Mesothelial cell of epicardium (in vitro differentiated cells): ENCODE measurements around the gene NRL. TPM values are rescaled to one million over a fixed set of nuclear protein-coding genes. Genes with fewer than 3 reads are reported as not detected.

Source experiments
- DNase-seq, 2 experiments: peaks; one replicate each; pipeline ENCODE4 v3.0.0; 2021; ENCODE audit warnings: low spot score in 2 of 2; ENCODE audit not compliant: unreplicated experiment in 2 of 2
- H3K27ac Mint-ChIP-seq: 2 replicates; pipeline ENCODE4 v1.8.0; 2021; ENCODE audit warnings: mixed read lengths
- H3K27me3 Mint-ChIP-seq: 2 replicates; pipeline ENCODE4 v1.8.0; 2021; ENCODE audit warnings: low read depth, mixed read lengths
- H3K36me3 Mint-ChIP-seq: 2 replicates; pipeline ENCODE4 v1.8.0; 2021; ENCODE audit warnings: mixed read lengths
- H3K4me1 Mint-ChIP-seq: 2 replicates; pipeline ENCODE4 v1.8.0; 2021; ENCODE audit warnings: mixed read lengths
- H3K4me3 Mint-ChIP-seq: 2 replicates; pipeline ENCODE4 v1.8.0; 2021; ENCODE audit warnings: mild to moderate bottlenecking, moderate library complexity, mixed read lengths
- H3K9me3 Mint-ChIP-seq: 2 replicates; pipeline ENCODE4 v1.8.0; 2021; ENCODE audit warnings: mixed read lengths
- total RNA-seq: library from RNA; stranded (reverse); gene quantifications from 3 replicates; pipeline ENCODE4 v1.2.1, GENCODE V29; 2021
- TF ChIP-seq, protein P1 (sequence below): fragments of 200-600 bp; sonication (generic); IDR thresholded peaks from one replicate; pipeline ENCODE4 v1.5.0; 2021; ENCODE audit warnings: antibody characterized with exemption; ENCODE audit not compliant: unreplicated experiment

Gene NRL
- total RNA-seq, 1 donor from 2014 or later: 2.0 TPM

GRCh38 chr14:24113801-24114531 is 783 bp downstream of the NRL start:
- H3K27ac Mint-ChIP-seq: peak overlapping the region; percentile 99
- peak; percentile 44 to 66 for DNase-seq
- H3K9me3 Mint-ChIP-seq: no peaks in the 10 kb centered on the region
- H3K4me3 Mint-ChIP-seq: peak overlapping the region; percentile 90
- H3K27me3 Mint-ChIP-seq: peaks cover 2% of the 10 kb centered on the region
- TF ChIP-seq, protein P1, sequence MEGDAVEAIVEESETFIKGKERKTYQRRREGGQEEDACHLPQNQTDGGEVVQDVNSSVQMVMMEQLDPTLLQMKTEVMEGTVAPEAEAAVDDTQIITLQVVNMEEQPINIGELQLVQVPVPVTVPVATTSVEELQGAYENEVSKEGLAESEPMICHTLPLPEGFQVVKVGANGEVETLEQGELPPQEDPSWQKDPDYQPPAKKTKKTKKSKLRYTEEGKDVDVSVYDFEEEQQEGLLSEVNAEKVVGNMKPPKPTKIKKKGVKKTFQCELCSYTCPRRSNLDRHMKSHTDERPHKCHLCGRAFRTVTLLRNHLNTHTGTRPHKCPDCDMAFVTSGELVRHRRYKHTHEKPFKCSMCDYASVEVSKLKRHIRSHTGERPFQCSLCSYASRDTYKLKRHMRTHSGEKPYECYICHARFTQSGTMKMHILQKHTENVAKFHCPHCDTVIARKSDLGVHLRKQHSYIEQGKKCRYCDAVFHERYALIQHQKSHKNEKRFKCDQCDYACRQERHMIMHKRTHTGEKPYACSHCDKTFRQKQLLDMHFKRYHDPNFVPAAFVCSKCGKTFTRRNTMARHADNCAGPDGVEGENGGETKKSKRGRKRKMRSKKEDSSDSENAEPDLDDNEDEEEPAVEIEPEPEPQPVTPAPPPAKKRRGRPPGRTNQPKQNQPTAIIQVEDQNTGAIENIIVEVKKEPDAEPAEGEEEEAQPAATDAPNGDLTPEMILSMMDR: no peak
- H3K36me3 Mint-ChIP-seq: peaks cover 6% of the 10 kb centered on the region
- H3K4me1 Mint-ChIP-seq: peaks cover 21% of the 10 kb centered on the region

DNA sequence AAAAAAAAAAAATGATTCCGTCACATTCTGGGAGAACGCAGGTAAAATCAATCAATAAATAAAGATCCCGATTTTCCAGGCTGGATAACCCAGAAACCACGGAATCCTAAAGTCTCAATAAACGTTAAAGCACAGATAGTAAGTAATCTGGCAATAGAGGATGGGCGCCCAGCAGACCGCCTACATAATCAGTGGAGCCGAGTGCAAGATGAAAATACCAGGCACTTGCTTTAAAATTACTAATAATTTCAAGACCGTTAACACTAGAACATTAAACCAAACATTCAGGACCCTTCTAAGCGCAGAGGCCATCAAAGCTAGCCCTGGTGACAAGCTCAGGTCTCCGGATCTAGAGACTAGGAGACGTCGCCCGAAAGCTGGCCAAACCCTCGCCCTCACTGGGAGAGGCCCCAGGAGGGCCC is 1.4 kb downstream of the NRL start:
- DNase-seq: no peak
- Mint-ChIP-seq H3K27ac (peak overlapping the region; percentile 99), H3K4me3 (peak overlapping the region; percentile 90), H3K9me3 (no peaks in the 10 kb centered on the region), H3K36me3 (no peaks in the 10 kb centered on the region), H3K27me3 (peaks cover 2% of the 10 kb centered on the region), H3K4me1 (peaks cover 22% of the 10 kb centered on the region)
- TF ChIP-seq, protein P1: no peak

GRCh38 chr14:24110523-24110922 is 4.2 kb downstream of the NRL start:
- Mint-ChIP-seq H3K9me3 (no peaks in the 10 kb centered on the region), H3K4me3 (no peak overlapping the region), H3K36me3 (no peaks in the 10 kb centered on the region), H3K27ac (no peak overlapping the region), H3K4me1 (peaks cover 8% of the 10 kb centered on the region), H3K27me3 (peaks cover 2% of the 10 kb centered on the region)
- no peak for DNase-seq
- TF ChIP-seq, protein P1: no peak

GRCh38 chr14:24110060-24110459 is 4.7 kb downstream of the NRL start:
- no peak for DNase-seq
- H3K27ac Mint-ChIP-seq: no peak overlapping the region
- peaks cover 2% of the 10 kb centered on the region for H3K27me3 Mint-ChIP-seq
- no peak overlapping the region for H3K4me3 Mint-ChIP-seq
- H3K36me3 Mint-ChIP-seq: no peaks in the 10 kb centered on the region
- peaks cover 5% of the 10 kb centered on the region for H3K4me1 Mint-ChIP-seq
- peaks cover 2% of the 10 kb centered on the region for H3K9me3 Mint-ChIP-seq
- TF ChIP-seq, protein P1: no peak

DNA sequence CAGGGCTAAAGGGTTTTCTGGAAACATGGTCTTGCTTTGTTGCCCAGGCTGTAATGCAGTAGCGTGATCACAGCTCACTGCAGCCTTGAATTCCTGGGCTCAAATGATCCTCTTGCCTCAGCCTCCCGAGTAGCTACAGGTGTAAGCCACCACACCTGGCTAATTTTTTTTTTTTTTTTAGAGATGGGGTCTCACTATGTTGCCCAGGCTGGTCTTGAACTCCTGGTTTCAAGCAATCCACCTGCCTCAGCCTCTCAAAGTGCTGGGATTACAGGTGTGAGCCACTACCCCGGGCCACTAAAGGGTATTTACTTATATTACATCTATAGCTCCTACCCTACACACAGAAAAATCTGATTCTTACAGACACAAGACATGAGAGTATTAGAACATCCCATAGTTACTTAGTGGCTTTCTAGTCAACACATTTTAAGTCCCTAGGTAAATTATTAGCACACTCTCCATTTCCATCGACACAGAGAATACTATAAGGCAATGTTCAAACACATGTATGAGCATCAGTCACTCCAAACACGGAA is 6.3 kb downstream of the NRL start:
- Mint-ChIP-seq H3K27me3 (no peaks in the 10 kb centered on the region), H3K4me3 (no peak overlapping the region), H3K9me3 (peaks cover 8% of the 10 kb centered on the region), H3K36me3 (peaks cover 10% of the 10 kb centered on the region), H3K4me1 (peaks cover 4% of the 10 kb centered on the region), H3K27ac (no peak overlapping the region)
- DNase-seq: no peak
- TF ChIP-seq, protein P1: no peak
